CD4-positive, alpha-beta T cell (primary cell): Measurements from ENCODE around the gene FNDC3B. TPM values are rescaled to one million over a fixed set of nuclear protein-coding genes. Genes with fewer than 3 reads are reported as not detected.

Experiments used
- ATAC-seq: fragments of 200-7000 bp; cut with Tn5 transposase; one replicate; pipeline ENCODE4 v1.10.0; 2022; ENCODE audit warnings: mild to moderate bottlenecking; ENCODE audit not compliant: poor library complexity
- CTCF ChIA-PET: fragments of 350-600 bp; sonication (Branson Sonifier 250); formaldehyde crosslinking; loops from one replicate; lab custom pipeline; 2021; ENCODE audit warnings: antibody characterized with exemption, inconsistent platforms; lab: Charles Lee
- POLR2A ChIA-PET: fragments of 350-600 bp; sonication (Branson Sonifier 250); formaldehyde crosslinking; loops from one replicate; lab custom pipeline; 2021; ENCODE audit warnings: antibody characterized with exemption, inconsistent platforms; lab: Charles Lee
- DNase-seq, 14 experiments: peaks; one replicate each; pipeline ENCODE4 v3.0.0-alpha.2; 2013 to 2020; ENCODE audit warnings: mixed read lengths in 2 of 14
- H3K27ac ChIP-seq, 2 donors: one replicate each; pipeline versions ENCODE4 v1.5.1 to v1.7.0; 2013; ENCODE audit warnings: low read length in 2 of 2, low read depth in 1 of 2, mild to moderate bottlenecking in 1 of 2
- H3K27me3 ChIP-seq, 2 experiments: 1 replicate in 1 of 2; 2 replicates in 1 of 2; pipeline versions ENCODE4 v1.6.1 to v1.7.0; 2013; ENCODE audit warnings: low read length in 2 of 2, control low read depth in 1 of 2, mild to moderate bottlenecking in 1 of 2, moderate library complexity in 1 of 2; ENCODE audit not compliant: insufficient read depth in 2 of 2, control insufficient read depth in 1 of 2
- H3K36me3 ChIP-seq: one replicate; pipeline ENCODE4 v1.6.1; 2013; ENCODE audit warnings: low read length, control low read depth; ENCODE audit not compliant: insufficient read depth
- H3K4me1 ChIP-seq: one replicate; pipeline ENCODE4 v1.6.1; 2013; ENCODE audit warnings: low read length, control low read depth; ENCODE audit not compliant: insufficient read depth
- H3K4me3 ChIP-seq: one replicate; pipeline ENCODE4 v1.5.1; 2013; ENCODE audit warnings: mild to moderate bottlenecking, low read length, moderate library complexity
- H3K9me3 ChIP-seq, 2 experiments: 1 replicate in 1 of 2; 2 replicates in 1 of 2; pipeline versions ENCODE4 v1.6.1 to v1.7.0; 2013; ENCODE audit warnings: low read length in 2 of 2, mild to moderate bottlenecking in 2 of 2, control low read depth in 1 of 2, moderate library complexity in 1 of 2; ENCODE audit not compliant: control insufficient read depth in 1 of 2, insufficient read depth in 1 of 2
- H3K27ac Mint-ChIP-seq: one replicate; pipeline ENCODE4 v1.8.0; 2020; ENCODE audit warnings: mixed read lengths
- H3K27me3 Mint-ChIP-seq: one replicate; pipeline ENCODE4 v1.8.0; 2021; ENCODE audit warnings: mixed read lengths
- H3K36me3 Mint-ChIP-seq: one replicate; pipeline ENCODE4 v1.8.0; 2021; ENCODE audit warnings: low read depth, mixed read lengths
- H3K4me1 Mint-ChIP-seq: one replicate; pipeline ENCODE4 v1.8.0; 2021; ENCODE audit warnings: low read depth, mixed read lengths
- H3K4me3 Mint-ChIP-seq: one replicate; pipeline ENCODE4 v1.8.0; 2020; ENCODE audit warnings: mild to moderate bottlenecking, mixed read lengths
- H3K9me3 Mint-ChIP-seq: one replicate; pipeline ENCODE4 v1.8.0; 2020; ENCODE audit warnings: mixed read lengths
- CTCF ChIP-seq: fragments of 200-600 bp; IDR thresholded peaks from one replicate; pipeline ENCODE4 v1.8.0; 2022; ENCODE audit warnings: antibody characterized with exemption, mild to moderate bottlenecking
- intact Hi-C, 2 experiments: fragments of 100-400 bp; cut with DNase I in 1 of 2; cut with micrococcal nuclease in 1 of 2; formaldehyde crosslinking; loops; one replicate each; pipeline versions ENCODE4 v1.15.1 to v1.9.0; 2023 to 2025; cut with DNase I, micrococcal nuclease
- total RNA-seq, 174 experiments: library from RNA in 2 of 174; stranded (reverse) in 2 of 174; gene quantifications; one replicate each; pipeline ENCODE4 v1.2.3 and lab custom pipeline; 2021 to 2026

Gene FNDC3B
- total RNA-seq, 2 experiments from 2014 or later, result 26.1 to 28.7 TPM

DNA sequence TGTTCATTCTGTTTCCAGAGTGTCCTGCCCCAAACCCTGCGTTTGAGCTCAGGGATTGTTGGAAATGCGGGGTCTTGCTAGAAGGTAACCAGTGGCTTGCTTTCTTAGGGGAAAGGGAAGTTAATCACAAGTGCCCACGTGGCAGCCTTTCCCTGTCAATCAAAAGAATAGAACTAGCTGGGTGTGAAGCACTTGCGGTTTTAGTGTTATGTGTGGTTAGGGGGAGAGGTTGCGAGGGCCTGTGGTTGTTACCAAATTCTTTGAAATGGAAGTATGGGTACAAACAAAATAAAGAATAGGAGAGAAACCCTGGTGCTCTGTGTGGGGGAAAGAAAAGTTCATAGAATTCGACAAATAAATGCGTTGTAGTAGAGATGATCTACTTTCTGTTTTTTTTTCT, 67.6 kb downstream of the FNDC3B start:
- Mint-ChIP-seq H3K9me3 (no peaks in the 10 kb centered on the region), H3K4me3 (peak overlapping the region; percentile 83), H3K4me1 (peaks cover 84% of the 10 kb centered on the region), H3K27ac (peak overlapping the region; percentile 79), H3K27me3 (no peaks in the 10 kb centered on the region), H3K36me3 (peaks cover 4% of the 10 kb centered on the region)
- Histone ChIP-seq H3K9me3 (no peaks in the 10 kb centered on the region), H3K4me1 (peaks cover 58% of the 10 kb centered on the region), H3K36me3 (no peaks in the 10 kb centered on the region), H3K4me3 (peak overlapping the region; percentile 32), H3K27me3 (no peaks in the 10 kb centered on the region), H3K27ac (peak overlapping the region; percentile 31 to 39)
- POLR2A ChIA-PET, result interaction anchor here (0.7 to 2.4 kb wide), 9 partner anchors 10 to 195 kb away, joined by 3 to 18 read pairs (median 5); partner anchors contain the start of gene FNDC3B
- intact Hi-C loops, result loop anchor here (1.0 to 2.0 kb wide), 2 partner anchors 68 kb away; partner anchors contain the start of gene FNDC3B (in 2 of the 2)
- peak; percentile 26 to 90 (median 46) for DNase-seq
- TF ChIP-seq CTCF, result no peak
- peak; percentile 56 for ATAC-seq
- CTCF ChIA-PET, result interaction anchor here (1.0 to 1.4 kb wide), 5 partner anchors 11 to 71 kb away, joined by 3 to 5 read pairs (median 3); no protein-coding TSS in a partner anchor

DNA sequence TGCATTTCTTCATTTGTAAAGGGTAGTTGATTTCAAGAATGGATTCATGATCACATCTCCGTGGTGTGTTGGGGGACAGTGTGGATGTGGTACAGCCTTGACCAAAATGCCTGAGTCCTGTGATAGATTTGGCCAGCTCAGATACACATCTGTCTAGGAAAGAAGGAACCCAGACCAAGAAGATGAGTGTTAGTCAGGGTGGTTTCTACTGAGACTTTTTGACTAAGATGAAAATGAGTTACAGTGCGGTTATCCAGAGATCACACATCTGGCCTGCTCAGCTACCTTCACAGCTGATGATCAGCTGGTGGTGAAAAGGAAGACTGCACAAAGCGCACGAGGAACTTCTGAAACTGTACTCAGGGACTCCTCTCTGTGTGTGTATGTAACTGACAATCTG, 68.0 kb downstream of the FNDC3B start:
- Histone ChIP-seq H3K9me3 (no peaks in the 10 kb centered on the region), H3K4me1 (peaks cover 54% of the 10 kb centered on the region), H3K27ac (peak overlapping the region; percentile 31 to 39), H3K4me3 (peak overlapping the region; percentile 32), H3K36me3 (peaks cover 2% of the 10 kb centered on the region), H3K27me3 (no peaks in the 10 kb centered on the region)
- no peaks in the 10 kb centered on the region for H3K9me3 Mint-ChIP-seq
- POLR2A ChIA-PET, result interaction anchor here (0.7 to 2.4 kb wide), 10 partner anchors 10 to 194 kb away, joined by 3 to 18 read pairs (median 4); partner anchors contain the start of gene FNDC3B
- no peak for TF ChIP-seq CTCF
- ATAC-seq (peak; percentile 73), DNase-seq (peak in 13 of 14 experiments; percentile 11 to 86 (median 37))
- H3K4me3 Mint-ChIP-seq, result peak overlapping the region; percentile 83
- intact Hi-C loops, result loop anchor here (1.0 to 2.0 kb wide), 2 partner anchors 68 to 69 kb away; partner anchors contain the start of gene FNDC3B (in 2 of the 2)
- CTCF ChIA-PET, result interaction anchor here (1.0 to 1.4 kb wide), 6 partner anchors 11 to 72 kb away, joined by 3 to 5 read pairs (median 3); no protein-coding TSS in a partner anchor
- peaks cover 4% of the 10 kb centered on the region for H3K36me3 Mint-ChIP-seq
- peak overlapping the region; percentile 79 for H3K27ac Mint-ChIP-seq
- peaks cover 79% of the 10 kb centered on the region for H3K4me1 Mint-ChIP-seq
- no peaks in the 10 kb centered on the region for H3K27me3 Mint-ChIP-seq

DNA sequence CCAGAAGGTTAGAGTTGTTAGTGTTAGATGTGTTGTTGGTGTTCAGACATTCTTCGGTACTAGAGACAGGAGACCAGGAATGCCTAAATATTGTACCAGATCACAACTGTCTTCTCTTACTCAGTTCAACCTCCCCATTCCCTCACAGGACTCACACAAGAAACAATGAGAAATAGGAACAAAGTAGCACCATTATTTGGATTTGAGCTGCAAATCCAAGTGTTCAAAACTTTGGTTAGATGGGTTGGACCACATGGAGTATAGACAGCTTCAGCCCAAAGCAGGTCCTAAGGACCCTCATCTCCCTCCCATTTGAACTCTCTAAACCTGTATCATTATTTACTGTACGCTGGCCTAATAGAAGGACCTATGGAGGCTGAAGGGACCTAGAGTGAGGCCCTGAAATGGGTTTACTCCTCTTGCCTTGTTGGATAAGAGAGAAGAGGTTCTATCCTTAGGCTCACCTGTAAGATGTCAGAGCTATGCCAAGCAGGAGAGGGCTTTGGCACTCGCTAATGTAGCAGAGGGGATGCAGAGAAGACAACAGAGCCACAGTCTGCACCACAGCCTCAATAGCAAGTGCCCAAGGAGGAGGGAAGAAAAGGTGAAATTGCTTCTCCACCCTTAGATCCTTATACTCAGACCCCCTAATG, 70.9 kb downstream of the FNDC3B start:
- Mint-ChIP-seq H3K9me3 (no peaks in the 10 kb centered on the region), H3K27me3 (no peaks in the 10 kb centered on the region), H3K36me3 (peaks cover 15% of the 10 kb centered on the region), H3K4me1 (peaks cover 56% of the 10 kb centered on the region), H3K4me3 (no peak overlapping the region), H3K27ac (no peak overlapping the region)
- H3K27me3 ChIP-seq, result no peaks in the 10 kb centered on the region
- TF ChIP-seq CTCF, result no peak
- no peak overlapping the region for H3K27ac ChIP-seq
- DNase-seq (no peak), ATAC-seq (no peak)
- H3K4me1 ChIP-seq, result peaks cover 43% of the 10 kb centered on the region
- H3K4me3 ChIP-seq, result no peak overlapping the region
- intact Hi-C loops, result no loop called here
- H3K9me3 ChIP-seq, result no peaks in the 10 kb centered on the region
- H3K36me3 ChIP-seq, result peaks cover 7% of the 10 kb centered on the region
- ChIA-PET CTCF (interaction anchor here (0.6 to 0.7 kb wide), 2 partner anchors 29 to 220 kb away, joined by 4 to 5 read pairs; no protein-coding TSS in a partner anchor), POLR2A (no interaction called here)
